Adrenal gland (tissue), 12 donors: ENCODE measurements around the gene OVAAL. TPM values are rescaled to one million over a fixed set of nuclear protein-coding genes. Genes with fewer than 3 reads are reported as not detected.

ENCODE experiments used
- DNase-seq, 7 donors: peaks; one replicate each; pipeline ENCODE4 v3.0.0-alpha.2; 2019 to 2020
- H3K27ac ChIP-seq, 5 donors: fragments of 200-600 bp; sonication (generic) in 4 of 5; 1 replicate in 3 of 5; 2 replicates in 2 of 5; pipeline versions ENCODE4 v1.5.1 to v1.8.0; 2016 to 2020; ENCODE audit warnings: mild to moderate bottlenecking in 1 of 5
- H3K27me3 ChIP-seq: fragments of 200-600 bp; 2 replicates; pipeline ENCODE4 v1.8.0; 2021
- H3K36me3 ChIP-seq, 2 donors: fragments of 200-600 bp; replicated peaks in 1 of 2; 1 replicate in 1 of 2; 2 replicates in 1 of 2; pipeline versions ENCODE4 v1.5.1 to v1.8.0; 2018 to 2022
- H3K4me1 ChIP-seq, 2 donors: fragments of 200-600 bp; replicated peaks in 1 of 2; 1 replicate in 1 of 2; 2 replicates in 1 of 2; pipeline versions ENCODE4 v1.5.1 to v1.8.0; 2018 to 2021
- H3K4me3 ChIP-seq, 4 donors: fragments of 200-600 bp; sonication (generic) in 3 of 4; one replicate each; pipeline ENCODE4 v1.5.1; 2016 to 2018
- H3K9me3 ChIP-seq, 3 donors: fragments of 200-600 bp; sonication (generic) in 1 of 3; replicated peaks in 1 of 3; 1 replicate in 2 of 3; 2 replicates in 1 of 3; pipeline versions ENCODE4 v1.5.1 to v1.8.0; 2016 to 2021
- POLR2A ChIP-seq, 2 donors: fragments of 450-650 bp; IDR thresholded peaks; one replicate each; pipeline ENCODE4 v1.6.1; 2017; ENCODE audit warnings: antibody characterized with exemption in 2 of 2, mild to moderate bottlenecking in 2 of 2, moderate library complexity in 1 of 2
- WGBS, 4 donors: extraction: QIAGEN DNeasy Blood & Tissue Kit in 2 of 4; methylation state at CpG; one replicate each; pipeline versions ENCODE4 v1.1.5 to v1.1.7; 2013 to 2017; 5-methylcytosine and 5-hydroxymethylcytosine counted together
- intact Hi-C, 2 donors: fragments of 100-400 bp; cut with DNase I; formaldehyde crosslinking; loops; one replicate each; pipeline versions ENCODE4 v1.14.1 to v1.15.0; 2022 to 2023
- polyA plus RNA-seq, 3 donors: library from polyadenylated mRNA; stranded (reverse); fragments of 200-250 nt in 2 of 3; fragments of 350-450 nt in 1 of 3; fragmentation: Illumina TruSeq in 1 of 3; extraction: RNeasy Lipid Tissue Mini Kit (QIAGEN cat#74804) in 1 of 3; gene quantifications; one replicate each; pipeline ENCODE4 v1.2.3, GENCODE V29; 2013 to 2014
- total RNA-seq, 9 donors: library from RNA; depleted of rRNA in 4 of 9; stranded (reverse); fragments of >200 nt in 4 of 9; fragments of 120-200 nt in 1 of 9; fragmentation: NEBNext Ultra II Directional in 1 of 9; extraction: Animal tissue kit (Norgen Biotek cat#: 25700) in 1 of 9; gene quantifications; one replicate each; pipeline versions ENCODE4 v1.1.0 to v1.2.4, GENCODE V29; 2013 to 2023
- TF ChIP-seq, protein P1 (sequence below), 6 experiments: fragments of 450-650 bp in 4 of 6; fragments of 200-600 bp in 2 of 6; sonication (generic) in 1 of 6; IDR thresholded peaks; 1 replicate in 5 of 6; 2 replicates in 1 of 6; pipeline versions ENCODE4 v1.5.1 to v1.8.0; 2016 to 2021; ENCODE audit warnings: antibody characterized with exemption in 6 of 6, mild to moderate bottlenecking in 2 of 6, moderate library complexity in 1 of 6
- donor health status: healthy with polysubstance abuse.
- donor health status: Bipolar disorder and iron deficiency.
- donor health status: DM: yes; HTN: yes; CAD: no.
- donor health status: DM: no; HTN: no; CAD: no.
- donor health status: DM: no; HTN: no; CAD: no.
- donor health status: DM: yes; HTN: yes; CAD: no.

Gene OVAAL
- total and polyA plus RNA-seq, 12 donors = 0.14 TPM; not detected in 11

DNA sequence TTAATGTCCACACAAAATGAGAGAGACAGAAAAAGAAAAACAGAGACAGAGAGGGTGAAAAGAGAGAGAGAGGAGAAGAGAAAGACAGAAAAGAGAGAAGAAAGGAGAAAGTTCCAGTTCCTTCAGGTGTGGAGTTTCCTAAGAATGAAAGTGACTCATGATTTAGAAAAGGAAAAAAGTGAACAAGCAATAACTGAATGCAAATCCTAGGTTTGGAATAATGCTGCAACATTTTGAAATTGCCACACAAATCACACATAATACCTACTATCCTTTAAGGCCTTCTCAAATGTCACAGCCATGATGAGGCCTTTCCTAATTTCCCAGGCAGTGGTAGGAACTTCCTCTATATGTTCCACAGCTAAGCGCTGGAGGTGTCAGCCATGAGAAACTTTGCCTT is 41.6 kb downstream of the OVAAL start:
- intact Hi-C loops = no loop called here

DNA sequence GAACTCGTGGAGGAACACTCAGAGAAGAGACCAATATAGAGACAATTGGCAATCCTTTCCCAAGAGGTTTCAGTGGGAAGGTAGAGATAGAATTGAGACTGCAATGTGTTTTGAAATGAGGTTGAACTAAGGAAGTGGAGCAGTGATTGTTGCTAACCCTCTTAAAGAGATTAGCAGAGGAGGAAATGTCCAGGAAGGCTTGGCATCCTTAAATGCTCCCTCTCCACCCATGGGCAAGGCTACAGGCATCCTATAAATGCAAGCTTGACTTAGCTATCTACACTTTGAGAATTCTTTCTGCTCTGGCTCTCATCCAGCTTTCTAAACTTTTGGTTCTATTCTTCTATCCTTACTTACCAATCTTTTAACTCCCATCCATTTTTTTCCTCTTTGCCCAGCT is 42.7 kb downstream of the OVAAL start:
- WGBS, 4 donors = 66 to 87% (median 83%) methylated on average over 1 of the region's 1 CpG
- TF ChIP-seq, protein P1, sequence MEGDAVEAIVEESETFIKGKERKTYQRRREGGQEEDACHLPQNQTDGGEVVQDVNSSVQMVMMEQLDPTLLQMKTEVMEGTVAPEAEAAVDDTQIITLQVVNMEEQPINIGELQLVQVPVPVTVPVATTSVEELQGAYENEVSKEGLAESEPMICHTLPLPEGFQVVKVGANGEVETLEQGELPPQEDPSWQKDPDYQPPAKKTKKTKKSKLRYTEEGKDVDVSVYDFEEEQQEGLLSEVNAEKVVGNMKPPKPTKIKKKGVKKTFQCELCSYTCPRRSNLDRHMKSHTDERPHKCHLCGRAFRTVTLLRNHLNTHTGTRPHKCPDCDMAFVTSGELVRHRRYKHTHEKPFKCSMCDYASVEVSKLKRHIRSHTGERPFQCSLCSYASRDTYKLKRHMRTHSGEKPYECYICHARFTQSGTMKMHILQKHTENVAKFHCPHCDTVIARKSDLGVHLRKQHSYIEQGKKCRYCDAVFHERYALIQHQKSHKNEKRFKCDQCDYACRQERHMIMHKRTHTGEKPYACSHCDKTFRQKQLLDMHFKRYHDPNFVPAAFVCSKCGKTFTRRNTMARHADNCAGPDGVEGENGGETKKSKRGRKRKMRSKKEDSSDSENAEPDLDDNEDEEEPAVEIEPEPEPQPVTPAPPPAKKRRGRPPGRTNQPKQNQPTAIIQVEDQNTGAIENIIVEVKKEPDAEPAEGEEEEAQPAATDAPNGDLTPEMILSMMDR (IDR thresholded peaks at IDR 0.05) = no peak
- no peak for TF ChIP-seq POLR2A (IDR thresholded peaks at IDR 0.05)
- Histone ChIP-seq H3K4me3 (no peak overlapping the region), H3K4me1 (no peaks in the 10 kb centered on the region), H3K9me3 (no peaks in the 10 kb centered on the region), H3K27ac (no peak overlapping the region), H3K27me3 (no peaks in the 10 kb centered on the region), H3K36me3 (no peaks in the 10 kb centered on the region)
- intact Hi-C loops = no loop called here
- DNase-seq = no peak

More for the DNA sequence above, 41.6 kb downstream of the OVAAL start:
- DNase-seq = no peak
- Histone ChIP-seq H3K36me3 (no peaks in the 10 kb centered on the region), H3K9me3 (no peaks in the 10 kb centered on the region), H3K27me3 (no peaks in the 10 kb centered on the region), H3K4me3 (no peak overlapping the region), H3K27ac (no peak overlapping the region), H3K4me1 (no peaks in the 10 kb centered on the region)
- WGBS, 4 donors = 93 to 100% (median 98%) methylated on average over 1 of the region's 1 CpG
- TF ChIP-seq POLR2A (IDR thresholded peaks at IDR 0.05) = no peak

DNA sequence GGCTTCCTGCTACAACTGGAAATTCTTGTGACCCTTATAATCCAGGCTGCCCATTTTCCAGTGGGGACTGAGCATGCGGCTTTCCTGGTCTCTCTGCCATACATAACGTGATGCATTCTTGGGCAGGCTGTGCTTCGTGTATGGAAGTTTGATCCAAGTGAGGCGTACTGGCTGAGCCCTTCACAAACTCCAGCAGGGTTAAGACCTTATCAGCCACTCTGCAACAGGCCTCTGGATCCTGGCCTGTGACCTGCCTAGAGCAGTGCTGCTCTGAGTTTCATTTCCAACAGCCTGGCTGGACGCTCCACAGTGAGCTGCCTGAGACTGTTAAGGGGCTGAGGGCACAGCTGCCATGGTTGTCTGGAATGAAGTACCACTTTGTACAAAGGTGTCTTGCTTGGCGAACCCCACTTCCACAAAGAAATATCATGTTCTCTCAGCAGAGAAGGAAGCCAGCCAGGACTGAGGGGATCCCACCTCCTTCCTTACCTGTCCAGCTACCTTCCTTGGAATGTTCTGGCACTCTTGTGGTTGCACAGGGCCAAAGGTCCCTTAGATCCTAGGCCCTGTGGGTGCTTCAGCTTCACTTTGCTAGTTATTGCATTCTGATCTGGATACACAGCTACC is 44.6 kb downstream of the OVAAL start:
- no peak overlapping the region for H3K4me3 ChIP-seq
- no peaks in the 10 kb centered on the region for H3K27me3 ChIP-seq
- H3K9me3 ChIP-seq = no peaks in the 10 kb centered on the region
- no peak for DNase-seq
- 77 to 92% (median 91%) methylated on average over 4 to 6 of the region's 6 CpGs for WGBS, 4 donors
- intact Hi-C loops = no loop called here
- TF ChIP-seq, protein P1 (IDR thresholded peaks at IDR 0.05) = no peak
- no peak for TF ChIP-seq POLR2A (IDR thresholded peaks at IDR 0.05)
- no peaks in the 10 kb centered on the region for H3K36me3 ChIP-seq
- no peak overlapping the region for H3K27ac ChIP-seq
- no peaks in the 10 kb centered on the region for H3K4me1 ChIP-seq

DNA sequence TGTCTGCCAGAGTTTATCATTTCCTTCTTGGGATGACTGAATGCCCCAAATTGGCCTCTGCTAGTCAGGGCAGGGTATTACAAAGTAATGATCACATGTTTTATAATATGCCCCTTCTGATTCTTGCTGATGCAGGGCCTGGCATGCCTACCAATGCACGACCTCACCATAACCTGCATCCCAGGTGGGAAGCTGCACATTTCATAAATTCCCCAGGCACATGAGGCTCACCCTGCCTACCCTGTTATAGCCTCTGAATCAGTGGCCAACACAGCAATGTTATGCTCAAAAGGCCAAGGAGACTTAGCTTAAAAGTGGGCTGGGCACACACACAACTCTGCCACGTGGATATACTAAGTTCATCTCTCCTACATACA is 45.1 kb downstream of the OVAAL start:
- Histone ChIP-seq H3K36me3 (no peaks in the 10 kb centered on the region), H3K9me3 (no peaks in the 10 kb centered on the region), H3K27me3 (no peaks in the 10 kb centered on the region), H3K4me1 (no peaks in the 10 kb centered on the region), H3K27ac (no peak overlapping the region), H3K4me3 (no peak overlapping the region)
- WGBS, 4 donors = 86 to 93% (median 90%) methylated on average over 2 of the region's 2 CpGs
- no peak for TF ChIP-seq POLR2A (IDR thresholded peaks at IDR 0.05)
- TF ChIP-seq, protein P1 (IDR thresholded peaks at IDR 0.05) = no peak
- DNase-seq = no peak
- intact Hi-C loops = no loop called here

DNA sequence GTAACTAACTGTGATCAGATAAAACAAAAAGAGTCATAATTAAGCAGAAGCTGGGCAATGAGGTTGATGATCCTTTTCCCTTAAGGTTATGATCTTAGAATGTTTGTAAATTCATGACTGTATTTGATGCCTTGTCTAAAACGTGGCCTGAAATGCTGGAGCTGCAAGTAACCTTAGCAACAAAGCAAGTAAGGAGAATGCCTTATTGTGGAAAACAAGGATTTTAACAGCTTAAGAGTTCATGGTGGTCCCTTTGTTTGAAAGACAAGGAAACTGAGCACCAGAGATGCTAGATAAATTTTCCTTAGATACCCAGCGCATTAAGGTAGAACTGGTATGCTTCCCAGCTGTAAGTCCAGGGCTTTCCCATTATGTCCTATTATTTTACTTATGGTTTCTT is 47.4 kb downstream of the OVAAL start:
- TF ChIP-seq, protein P1 (IDR thresholded peaks at IDR 0.05) = no peak
- TF ChIP-seq POLR2A (IDR thresholded peaks at IDR 0.05) = no peak
- H3K27ac ChIP-seq = no peak overlapping the region
- peaks cover 5 to 7% of the 10 kb centered on the region in 2 donors for H3K4me1 ChIP-seq
- 67 to 75% (median 69%) methylated on average over 2 of the region's 2 CpGs for WGBS, 4 donors
- H3K4me3 ChIP-seq = no peak overlapping the region
- H3K9me3 ChIP-seq = no peaks in the 10 kb centered on the region
- no peaks in the 10 kb centered on the region for H3K36me3 ChIP-seq
- H3K27me3 ChIP-seq = no peaks in the 10 kb centered on the region
- DNase-seq = no peak
- intact Hi-C loops = no loop called here
